Activated CD8-positive, alpha-beta memory T cell treated with anti-CD3 and anti-CD28 coated beads, Interleukin-2, amount 10 ng/mL, durations not matched to agents 7 days and 5 days (primary cell): ENCODE data around the gene CD46. TPM values are rescaled to one million over a fixed set of nuclear protein-coding genes. Genes with fewer than 3 reads are reported as not detected.
"Not testable (repeated sequence)": the region's sequence is repeated elsewhere in the genome, so short reads cannot be mapped to it uniquely, and the experiment has no call there.

Experiments used
- ATAC-seq: fragments of 150-1000 bp; cut with Tn5 transposase; one replicate; pipeline ENCODE4 v1.10.0; 2021; ENCODE audit warnings: moderate library complexity
- CTCF ChIA-PET: fragments of 350-600 bp; sonication (Branson Sonifier 250); formaldehyde crosslinking; loops from one replicate; lab custom pipeline; 2021; ENCODE audit warnings: antibody characterized with exemption; lab: Charles Lee
- DNase-seq: peaks from one replicate; pipeline ENCODE4 v3.0.0-alpha.2; 2020
- H3K27ac Mint-ChIP-seq: one replicate; pipeline ENCODE4 v1.8.0; 2021; ENCODE audit warnings: mild to moderate bottlenecking, mixed read lengths
- H3K27me3 Mint-ChIP-seq: one replicate; pipeline ENCODE4 v1.8.0; 2021; ENCODE audit warnings: mixed read lengths
- H3K36me3 Mint-ChIP-seq: one replicate; pipeline ENCODE4 v1.8.0; 2021; ENCODE audit warnings: mild to moderate bottlenecking, mixed read lengths
- H3K4me1 Mint-ChIP-seq: one replicate; pipeline ENCODE4 v1.8.0; 2021; ENCODE audit warnings: mixed read lengths
- H3K4me3 Mint-ChIP-seq: one replicate; pipeline ENCODE4 v1.8.0; 2021; ENCODE audit warnings: mild to moderate bottlenecking, moderate library complexity, mixed read lengths
- H3K9me3 Mint-ChIP-seq: one replicate; pipeline ENCODE4 v1.8.0; 2022; ENCODE audit warnings: low read depth, mixed read lengths
- total RNA-seq, 2 experiments: library from RNA; stranded (reverse); gene quantifications; one replicate each; pipeline ENCODE4 v1.2.3, GENCODE V29; 2021

CD46 gene
- total RNA-seq, 2 experiments from 2014 or later = 98.3 to 104 TPM

- Mint-ChIP-seq H3K36me3 (peaks cover 27% of the 10 kb centered on the region), H3K27ac (no peak overlapping the region), H3K9me3 (no peaks in the 10 kb centered on the region), H3K4me3 (no peak overlapping the region), H3K27me3 (no peaks in the 10 kb centered on the region), H3K4me1 (peaks cover 61% of the 10 kb centered on the region)
- DNase-seq (no peak), ATAC-seq (no peak)
- CTCF ChIA-PET = interaction anchor here (1.0 to 2.8 kb wide), 5 partner anchors 16 to 208 kb away, joined by 3 to 8 read pairs (median 7); no protein-coding TSS in a partner anchor
These were observed 3.3 kb downstream of the CD46 start for GRCh38 chr1:207754974-207755700.

GRCh38 chr1:207755846-207756693 is 4.2 kb downstream of the CD46 start:
- ATAC-seq (no peak), DNase-seq (no peak)
- Mint-ChIP-seq H3K4me3 (no peak overlapping the region), H3K27me3 (no peaks in the 10 kb centered on the region), H3K9me3 (no peaks in the 10 kb centered on the region), H3K4me1 (peaks cover 53% of the 10 kb centered on the region), H3K36me3 (peaks cover 32% of the 10 kb centered on the region), H3K27ac (peak overlapping the region; percentile 2)
- CTCF ChIA-PET = interaction anchor here (1.0 to 2.8 kb wide), 5 partner anchors 17 to 208 kb away, joined by 3 to 8 read pairs (median 7); no protein-coding TSS in a partner anchor

- no peak for ATAC-seq
- Mint-ChIP-seq H3K27ac (no peak overlapping the region), H3K27me3 (no peaks in the 10 kb centered on the region), H3K9me3 (peaks cover 3% of the 10 kb centered on the region), H3K4me1 (peaks cover 6% of the 10 kb centered on the region), H3K36me3 (peaks cover 74% of the 10 kb centered on the region), H3K4me3 (no peak overlapping the region)
- CTCF ChIA-PET = no interaction called here
- no peak for DNase-seq
These were observed 10.8 kb downstream of the CD46 start for GRCh38 chr1:207762622-207763021.

GRCh38 chr1:207763091-207763490 is 11.2 kb downstream of the CD46 start:
- no peak for DNase-seq
- Mint-ChIP-seq H3K36me3 (peaks cover 74% of the 10 kb centered on the region), H3K4me1 (peaks cover 3% of the 10 kb centered on the region), H3K4me3 (no peak overlapping the region), H3K27ac (no peak overlapping the region), H3K9me3 (peaks cover 3% of the 10 kb centered on the region), H3K27me3 (no peaks in the 10 kb centered on the region)
- ATAC-seq = no peak
- CTCF ChIA-PET = interaction anchor here (1.1 kb wide), 1 partner anchor 34 kb away, joined by 5 read pairs; no protein-coding TSS in a partner anchor

DNA sequence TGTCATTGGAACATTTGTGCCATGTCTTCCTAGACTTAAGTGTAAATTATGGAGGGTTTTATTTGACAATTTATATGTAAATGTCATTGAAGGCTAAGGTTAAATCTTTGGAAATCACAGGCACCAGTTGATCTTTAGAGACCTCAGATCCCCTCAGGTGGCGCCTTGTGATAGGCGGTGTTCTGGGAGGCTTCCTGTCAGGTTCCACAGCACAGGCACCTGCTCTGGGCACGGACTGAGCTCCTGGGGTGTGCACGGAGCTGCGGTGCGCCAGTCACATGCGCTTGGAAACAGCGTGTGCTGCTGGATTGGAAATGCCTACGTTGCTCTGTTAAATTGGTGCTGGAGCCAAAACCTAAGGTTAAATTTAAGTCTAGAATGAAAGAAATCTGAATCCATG is 12.1 kb downstream of the CD46 start:
- H3K4me3 Mint-ChIP-seq = no peak overlapping the region
- no peaks in the 10 kb centered on the region for H3K27me3 Mint-ChIP-seq
- peaks cover 76% of the 10 kb centered on the region for H3K36me3 Mint-ChIP-seq
- CTCF ChIA-PET = interaction anchor here (1.1 kb wide), 1 partner anchor 33 kb away, joined by 5 read pairs; no protein-coding TSS in a partner anchor
- H3K27ac Mint-ChIP-seq = no peak overlapping the region
- ATAC-seq (no peak), DNase-seq (no peak)
- H3K9me3 Mint-ChIP-seq = peaks cover 3% of the 10 kb centered on the region
- peaks cover 4% of the 10 kb centered on the region for H3K4me1 Mint-ChIP-seq

DNA sequence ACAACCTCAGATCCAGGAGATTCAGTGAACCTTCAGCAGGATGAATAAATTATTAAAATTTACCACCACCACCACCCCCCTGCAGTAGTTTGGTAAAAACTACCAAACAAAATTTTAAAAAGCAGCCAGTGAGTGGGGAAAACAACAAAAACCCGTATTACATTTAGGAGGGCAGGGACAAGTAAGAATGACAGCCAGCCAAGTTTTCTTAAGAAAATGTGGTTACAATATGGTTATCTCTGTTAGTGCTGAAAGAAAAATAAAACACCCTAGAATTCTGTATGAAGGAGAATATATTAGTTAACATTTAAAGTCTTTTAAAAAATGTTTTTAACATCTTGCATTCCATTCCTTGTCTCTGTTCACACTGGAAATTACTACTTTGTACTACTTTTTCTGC is 14.7 kb downstream of the CD46 start:
- H3K4me1 Mint-ChIP-seq = peaks cover 5% of the 10 kb centered on the region
- no peak overlapping the region for H3K27ac Mint-ChIP-seq
- H3K9me3 Mint-ChIP-seq = peaks cover 6% of the 10 kb centered on the region
- no peaks in the 10 kb centered on the region for H3K27me3 Mint-ChIP-seq
- DNase-seq = no peak
- H3K4me3 Mint-ChIP-seq = no peak overlapping the region
- CTCF ChIA-PET = no interaction called here
- peaks cover 78% of the 10 kb centered on the region for H3K36me3 Mint-ChIP-seq
- ATAC-seq = no peak

DNA sequence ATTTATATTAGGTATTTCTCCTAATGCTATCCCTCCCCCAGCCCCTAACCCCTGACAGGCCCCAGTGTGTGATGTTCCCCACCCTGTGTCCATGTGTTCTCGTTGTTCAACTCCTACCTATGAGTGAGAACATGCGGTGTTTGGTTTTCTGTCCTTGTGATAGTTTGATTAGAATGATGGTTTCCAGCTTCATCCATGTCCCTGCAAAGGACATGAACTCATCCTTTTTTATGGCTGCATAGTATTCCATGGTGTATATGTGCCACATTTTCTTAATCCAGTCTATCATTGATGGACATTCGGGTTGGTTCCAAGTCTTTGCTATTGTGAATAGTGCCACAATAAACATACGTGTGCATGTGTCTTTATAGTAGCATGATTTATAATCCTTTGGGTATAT is 18.7 kb downstream of the CD46 start:
- H3K9me3 Mint-ChIP-seq, ATAC-seq, H3K4me1 Mint-ChIP-seq, DNase-seq, H3K27ac Mint-ChIP-seq, H3K4me3 Mint-ChIP-seq, CTCF ChIA-PET, H3K27me3 Mint-ChIP-seq: not testable (repeated sequence)
- H3K36me3 Mint-ChIP-seq = peaks cover 77% of the 10 kb centered on the region

- not testable (repeated sequence) for H3K4me1 Mint-ChIP-seq, H3K4me3 Mint-ChIP-seq, ATAC-seq, H3K27ac Mint-ChIP-seq, H3K27me3 Mint-ChIP-seq, H3K9me3 Mint-ChIP-seq, DNase-seq
- CTCF ChIA-PET = interaction anchor here (0.9 kb wide), 1 partner anchor 356 kb away, joined by 3 read pairs; no protein-coding TSS in a partner anchor
- H3K36me3 Mint-ChIP-seq = peaks cover 87% of the 10 kb centered on the region
These were observed 24.2 kb downstream of the CD46 start for GRCh38 chr1:207776045-207776444.

- H3K9me3 Mint-ChIP-seq, DNase-seq, CTCF ChIA-PET, H3K4me1 Mint-ChIP-seq, H3K27ac Mint-ChIP-seq, ATAC-seq, H3K4me3 Mint-ChIP-seq, H3K27me3 Mint-ChIP-seq: not testable (repeated sequence)
- H3K36me3 Mint-ChIP-seq = peaks cover 81% of the 10 kb centered on the region
These were observed 25.6 kb downstream of the CD46 start for GRCh38 chr1:207777412-207777811.

DNA sequence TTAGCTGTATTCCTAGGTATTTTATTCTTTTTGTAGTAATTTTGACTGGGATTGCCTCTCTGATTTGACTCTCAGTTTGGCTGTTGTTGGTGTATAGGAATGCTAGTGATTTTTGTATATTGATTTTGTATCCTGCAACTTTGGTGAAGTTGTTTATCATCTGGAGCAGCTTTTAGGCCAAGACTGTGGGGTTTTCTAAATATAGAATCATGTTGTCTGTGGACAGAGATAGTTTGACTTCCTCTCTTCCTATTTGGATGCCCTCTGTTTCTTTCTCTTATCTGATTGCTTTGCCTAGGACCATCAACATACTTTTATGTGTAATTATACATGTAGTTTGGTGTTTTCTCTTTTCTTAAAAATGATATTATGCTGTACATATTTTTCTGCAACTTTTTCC is 27.2 kb downstream of the CD46 start:
- H3K4me3 Mint-ChIP-seq = no peak overlapping the region

GRCh38 chr1:207781312-207781711 is 29.5 kb downstream of the CD46 start:
- no peak overlapping the region for H3K27ac Mint-ChIP-seq
- CTCF ChIA-PET = no interaction called here
- H3K27me3 Mint-ChIP-seq = no peaks in the 10 kb centered on the region
- H3K36me3 Mint-ChIP-seq = peaks cover 65% of the 10 kb centered on the region
- no peak for ATAC-seq
- no peak overlapping the region for H3K4me3 Mint-ChIP-seq
- H3K9me3 Mint-ChIP-seq = peaks cover 2% of the 10 kb centered on the region
- H3K4me1 Mint-ChIP-seq = peaks cover 4% of the 10 kb centered on the region
- no peak for DNase-seq

More for the DNA sequence above, 27.2 kb downstream of the CD46 start:
- H3K27ac Mint-ChIP-seq = no peak overlapping the region
- ATAC-seq (no peak), DNase-seq (no peak)
- H3K27me3 Mint-ChIP-seq = no peaks in the 10 kb centered on the region
- peaks cover 2% of the 10 kb centered on the region for H3K9me3 Mint-ChIP-seq
- peaks cover 73% of the 10 kb centered on the region for H3K36me3 Mint-ChIP-seq
- CTCF ChIA-PET = no interaction called here
- H3K4me1 Mint-ChIP-seq = peaks cover 6% of the 10 kb centered on the region

DNA sequence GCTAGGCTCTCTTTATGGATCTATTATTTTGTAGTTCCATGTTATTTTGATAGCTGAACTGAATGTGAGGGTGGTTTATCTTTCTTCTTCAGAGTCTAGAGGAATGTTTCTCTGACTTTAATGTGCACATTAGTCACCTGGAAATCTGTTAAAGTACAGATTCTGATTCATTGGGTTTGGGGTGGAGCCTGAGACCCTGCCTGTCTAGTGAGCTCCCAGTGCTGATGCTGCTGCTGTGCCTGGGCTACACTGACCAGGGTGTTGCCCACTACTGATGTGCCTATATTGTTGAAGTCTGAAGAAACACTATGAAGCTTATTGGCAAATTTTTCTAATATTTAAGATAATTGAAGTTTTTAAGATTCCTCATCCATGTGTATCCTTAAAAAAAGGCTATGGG is 35.9 kb downstream of the CD46 start:
- H3K36me3 Mint-ChIP-seq = peaks cover 32% of the 10 kb centered on the region
- H3K27ac Mint-ChIP-seq = no peak overlapping the region
- no peaks in the 10 kb centered on the region for H3K9me3 Mint-ChIP-seq
- CTCF ChIA-PET = interaction anchor here (0.7 to 3.6 kb wide), 3 partner anchors 9 to 175 kb away, joined by 3 to 24 read pairs (median 7); no protein-coding TSS in a partner anchor
- no peak for ATAC-seq
- no peak for DNase-seq
- H3K4me1 Mint-ChIP-seq = no peaks in the 10 kb centered on the region
- H3K4me3 Mint-ChIP-seq = no peak overlapping the region
- no peaks in the 10 kb centered on the region for H3K27me3 Mint-ChIP-seq

GRCh38 chr1:207789386-207789785 is 37.5 kb downstream of the CD46 start:
- Mint-ChIP-seq H3K36me3 (peaks cover 27% of the 10 kb centered on the region), H3K4me3 (no peak overlapping the region), H3K9me3 (no peaks in the 10 kb centered on the region), H3K4me1 (no peaks in the 10 kb centered on the region), H3K27ac (no peak overlapping the region), H3K27me3 (no peaks in the 10 kb centered on the region)
- no peak for DNase-seq
- no peak for ATAC-seq
- CTCF ChIA-PET = interaction anchor here (1.5 kb wide), 1 partner anchor 80 kb away, joined by 3 read pairs; no protein-coding TSS in a partner anchor
